ENCODE data around the gene PIM1.

Gene PIM1

DNA sequence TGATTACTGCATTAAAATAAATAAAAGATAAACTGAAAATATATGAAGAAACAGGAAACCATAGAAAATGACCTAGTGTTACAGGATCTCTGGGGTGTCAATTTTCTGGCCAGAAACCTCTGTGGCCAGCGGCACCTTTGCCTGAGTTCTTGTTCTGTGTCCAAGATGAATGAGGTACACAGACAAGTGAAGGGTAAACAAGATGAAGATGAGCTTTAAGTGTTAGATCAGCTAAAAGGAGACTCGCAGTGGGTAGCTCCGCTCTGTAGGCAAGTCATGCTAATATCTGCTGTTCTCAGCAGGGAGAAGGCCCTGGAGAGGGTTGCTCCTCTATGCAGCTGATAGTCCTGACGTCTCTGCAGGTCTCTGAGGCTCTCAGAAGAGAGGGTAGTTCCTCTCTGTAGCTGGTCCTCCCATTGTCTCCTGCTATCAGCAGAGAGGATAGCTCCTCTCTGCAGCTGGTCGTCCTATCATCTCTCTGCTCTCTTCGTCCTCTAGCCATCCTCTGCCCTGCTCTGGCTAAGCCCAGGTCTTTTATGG lies 51.7 kb downstream of the PIM1 start:
- no peak for TF ChIP-seq POLR2A (IDR thresholded peaks at IDR 0.05; ENCODE audit: extremely low read depth, insufficient read length)
- TF ChIP-seq, protein P1, sequence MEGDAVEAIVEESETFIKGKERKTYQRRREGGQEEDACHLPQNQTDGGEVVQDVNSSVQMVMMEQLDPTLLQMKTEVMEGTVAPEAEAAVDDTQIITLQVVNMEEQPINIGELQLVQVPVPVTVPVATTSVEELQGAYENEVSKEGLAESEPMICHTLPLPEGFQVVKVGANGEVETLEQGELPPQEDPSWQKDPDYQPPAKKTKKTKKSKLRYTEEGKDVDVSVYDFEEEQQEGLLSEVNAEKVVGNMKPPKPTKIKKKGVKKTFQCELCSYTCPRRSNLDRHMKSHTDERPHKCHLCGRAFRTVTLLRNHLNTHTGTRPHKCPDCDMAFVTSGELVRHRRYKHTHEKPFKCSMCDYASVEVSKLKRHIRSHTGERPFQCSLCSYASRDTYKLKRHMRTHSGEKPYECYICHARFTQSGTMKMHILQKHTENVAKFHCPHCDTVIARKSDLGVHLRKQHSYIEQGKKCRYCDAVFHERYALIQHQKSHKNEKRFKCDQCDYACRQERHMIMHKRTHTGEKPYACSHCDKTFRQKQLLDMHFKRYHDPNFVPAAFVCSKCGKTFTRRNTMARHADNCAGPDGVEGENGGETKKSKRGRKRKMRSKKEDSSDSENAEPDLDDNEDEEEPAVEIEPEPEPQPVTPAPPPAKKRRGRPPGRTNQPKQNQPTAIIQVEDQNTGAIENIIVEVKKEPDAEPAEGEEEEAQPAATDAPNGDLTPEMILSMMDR (IDR thresholded peaks at IDR 0.05; ENCODE audit: low read depth, low read length) = no peak
- TF ChIP-seq, protein P2, sequence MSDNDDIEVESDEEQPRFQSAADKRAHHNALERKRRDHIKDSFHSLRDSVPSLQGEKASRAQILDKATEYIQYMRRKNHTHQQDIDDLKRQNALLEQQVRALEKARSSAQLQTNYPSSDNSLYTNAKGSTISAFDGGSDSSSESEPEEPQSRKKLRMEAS (IDR thresholded peaks at IDR 0.05; ENCODE audit: low read depth, low read length) = no peak
- no peak for TF ChIP-seq MYC (IDR thresholded peaks at IDR 0.05; ENCODE audit: low read depth, low read length)
- H3K4me3 ChIP-seq (ENCODE audit: low read depth, low read length) = peak overlapping the region; percentile 60
- no peak for DNase-seq (ENCODE audit: low read depth)

DNA sequence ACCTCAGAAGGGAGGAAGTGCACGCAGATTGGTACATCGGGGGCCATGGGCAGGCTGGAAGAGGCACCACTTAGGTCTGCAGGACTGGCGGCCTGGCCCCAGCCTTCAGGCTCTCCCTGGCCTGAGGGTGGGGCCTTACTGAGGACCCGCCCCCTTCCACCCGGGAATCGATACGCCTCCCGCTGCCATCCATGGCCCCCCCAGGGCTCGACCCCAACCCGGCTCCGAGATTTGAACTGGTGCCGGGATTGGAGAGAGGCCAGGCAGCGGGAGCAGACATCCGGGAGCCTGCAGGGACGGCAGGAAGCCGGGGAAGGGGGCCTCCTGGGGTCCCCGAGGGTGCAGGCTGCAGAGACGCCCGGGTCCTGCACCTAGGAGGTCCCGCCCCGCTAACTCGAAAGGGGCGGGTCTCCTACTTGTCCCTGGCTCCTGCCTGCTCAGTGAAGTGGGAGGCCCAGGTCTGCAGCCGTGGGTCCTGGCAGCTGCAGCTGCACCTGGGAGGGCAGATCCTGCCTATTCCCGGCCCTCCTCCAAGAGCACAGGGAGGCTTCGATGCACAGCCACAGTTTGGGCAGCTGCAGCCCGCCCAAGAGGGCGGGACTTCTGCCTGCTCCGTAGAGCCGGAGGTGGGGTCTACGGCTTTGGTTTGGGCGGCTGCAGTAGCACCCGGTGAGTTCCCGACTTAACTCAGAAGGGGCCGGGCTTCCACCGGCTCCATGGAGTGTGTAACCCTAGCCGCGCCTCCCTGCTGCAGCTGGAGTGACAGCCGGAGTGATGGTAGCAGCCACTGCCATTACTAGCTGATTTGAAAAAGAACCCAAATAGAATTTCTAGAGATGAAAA lies 52.4 kb downstream of the PIM1 start:
- DNase-seq (ENCODE audit: low read depth) = peak; percentile 92
- TF ChIP-seq, protein P1 (IDR thresholded peaks at IDR 0.05; ENCODE audit: low read depth, low read length) = no peak
- TF ChIP-seq MYC (IDR thresholded peaks at IDR 0.05; ENCODE audit: low read depth, low read length) = no peak
- TF ChIP-seq, protein P2 (IDR thresholded peaks at IDR 0.05; ENCODE audit: low read depth, low read length) = no peak
- no peak for TF ChIP-seq POLR2A (IDR thresholded peaks at IDR 0.05; ENCODE audit: extremely low read depth, insufficient read length)

DNA sequence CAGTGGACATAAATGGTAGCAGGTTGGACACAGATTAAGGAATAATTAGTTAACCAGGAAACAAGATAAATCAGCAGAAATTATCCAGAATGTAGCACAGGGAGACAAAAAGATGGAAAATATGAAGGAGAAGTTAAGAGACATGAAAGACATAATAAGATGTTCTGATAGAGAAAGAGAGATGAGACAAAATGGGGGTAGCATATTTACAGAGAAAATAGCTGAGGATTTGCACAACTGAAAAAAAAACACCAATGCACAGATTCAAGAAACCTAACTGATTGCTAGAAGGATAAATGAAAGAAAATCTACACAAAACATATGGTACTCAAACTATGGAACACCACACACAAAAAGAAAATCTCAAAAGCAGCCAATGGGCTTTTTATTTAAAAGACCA lies 53.0 kb downstream of the PIM1 start:
- peak overlapping the region; percentile 60 for H3K4me3 ChIP-seq (ENCODE audit: low read depth, low read length)
- no peak for DNase-seq (ENCODE audit: low read depth)
- no peak for TF ChIP-seq MYC (IDR thresholded peaks at IDR 0.05; ENCODE audit: low read depth, low read length)
- TF ChIP-seq, protein P1 (IDR thresholded peaks at IDR 0.05; ENCODE audit: low read depth, low read length) = no peak
- TF ChIP-seq, protein P2 (IDR thresholded peaks at IDR 0.05; ENCODE audit: low read depth, low read length) = no peak
- TF ChIP-seq POLR2A (IDR thresholded peaks at IDR 0.05; ENCODE audit: extremely low read depth, insufficient read length) = no peak

More for the DNA sequence above, 52.4 kb downstream of the PIM1 start:
- H3K4me3 ChIP-seq (ENCODE audit: low read depth, low read length) = peak overlapping the region; percentile 60
